Fibroblast of lung (primary cell): ENCODE measurements around the gene VTA1. TPM values are rescaled to one million over a fixed set of nuclear protein-coding genes. Genes with fewer than 3 reads are reported as not detected.

Experiments
- DNase-seq, 2 donors: peaks; one replicate each; pipeline versions ENCODE4 v3.0.0 to v3.0.0-alpha.2; 2010; ENCODE audit warnings: low read depth in 2 of 2
- H2AFZ ChIP-seq: 2 replicates; pipeline ENCODE4 v1.5.1; 2012; ENCODE audit warnings: low read length, control low read depth, inconsistent platforms
- H3K27ac ChIP-seq: 2 replicates; pipeline ENCODE4 v1.5.1; 2011; ENCODE audit warnings: low read length, control low read depth; ENCODE audit not compliant: insufficient read depth
- H3K27me3 ChIP-seq: 2 replicates; pipeline ENCODE4 v1.5.1; 2011; ENCODE audit warnings: mild to moderate bottlenecking, low read length; ENCODE audit not compliant: control insufficient read depth, insufficient read depth
- H3K36me3 ChIP-seq: 2 replicates; pipeline ENCODE4 v1.5.1; 2011; ENCODE audit warnings: low read length; ENCODE audit not compliant: control insufficient read depth, insufficient read depth
- H3K4me1 ChIP-seq: 2 replicates; pipeline ENCODE4 v1.5.1; 2011; ENCODE audit warnings: low read length; ENCODE audit not compliant: control insufficient read depth, insufficient read depth; ENCODE audit errors: extremely low read depth
- H3K4me2 ChIP-seq: 2 replicates; pipeline ENCODE4 v1.5.1; 2011; ENCODE audit warnings: low read length, control low read depth; ENCODE audit not compliant: insufficient read depth; ENCODE audit errors: extremely low read depth
- H3K4me3 ChIP-seq, 4 experiments: fragments of 200-600 bp in 1 of 4; sonication (generic) in 1 of 4; replicated peaks in 1 of 4; 2 replicates each; pipeline ENCODE4 v1.5.1; 2011 to 2016; ENCODE audit warnings: low read length in 4 of 4, low read depth in 3 of 4, mild to moderate bottlenecking in 3 of 4, control low read depth in 2 of 4, inconsistent platforms in 1 of 4, mixed read lengths in 1 of 4; ENCODE audit not compliant: insufficient read depth in 1 of 4; ENCODE audit errors: control extremely low read depth in 1 of 4
- H3K79me2 ChIP-seq: 2 replicates; pipeline ENCODE4 v1.5.1; 2012; ENCODE audit warnings: mild to moderate bottlenecking, low read length, inconsistent platforms; ENCODE audit not compliant: control insufficient read depth, insufficient read depth
- H3K9ac ChIP-seq: 2 replicates; pipeline ENCODE4 v1.5.1; 2011; ENCODE audit warnings: mild to moderate bottlenecking, low read length, control low read depth; ENCODE audit not compliant: insufficient read depth
- H3K9me3 ChIP-seq: 2 replicates; pipeline ENCODE4 v1.5.1; 2012; ENCODE audit warnings: low read depth, low read length; ENCODE audit not compliant: control insufficient read depth, insufficient read depth
- H4K20me1 ChIP-seq: 2 replicates; pipeline ENCODE4 v1.5.1; 2011; ENCODE audit warnings: low read length; ENCODE audit not compliant: control insufficient read depth, insufficient read depth; ENCODE audit errors: extremely low read depth
- CTCF ChIP-seq, 2 donors: IDR thresholded peaks in 1 of 2; conservative IDR thresholded peaks in 1 of 2; 1 replicate in 1 of 2; 2 replicates in 1 of 2; pipeline ENCODE4 v1.5.1; 2011 to 2012; ENCODE audit warnings: low read length in 2 of 2, control low read depth in 1 of 2, inconsistent platforms in 1 of 2, low read depth in 1 of 2, mild to moderate bottlenecking in 1 of 2
- EZH2 ChIP-seq: IDR thresholded peaks from 2 replicates; pipeline ENCODE4 v1.5.1; 2012; ENCODE audit warnings: low read length, control low read depth, mild to moderate bottlenecking; ENCODE audit errors: missing control alignments
- polyA plus RNA-seq, 2 donors: library from polyadenylated mRNA; depleted of rRNA in 1 of 2; stranded (reverse) in 1 of 2; unstranded in 1 of 2; fragments of >200 nt; gene quantifications; 2 replicates each; pipeline ENCODE4 v1.2.1, GENCODE V29; 2011 to 2012; ENCODE audit warnings: missing spikeins in 1 of 2
- total RNA-seq: library from RNA; depleted of rRNA; stranded (reverse); fragments of >200 nt; gene quantifications from 2 replicates; pipeline ENCODE4 v1.2.1, GENCODE V29; 2014

Gene VTA1
- total and polyA plus RNA-seq, 2 donors (not counting 1 experiment from before 2014, with no cell fraction given) = 26.3 to 99.3 TPM

GRCh38 chr6:142240179-142240578 is 93.1 kb downstream of the VTA1 start:
- no peak for TF ChIP-seq EZH2
- TF ChIP-seq CTCF (conservative IDR thresholded peaks at IDR 0.05 in 1 of 2, IDR thresholded peaks at IDR 0.05 in 1 of 2; ENCODE audit: low read depth in 1 of 2, low read length in 2 of 2) = no peak

GRCh38 chr6:142241061-142241460 is 94.0 kb downstream of the VTA1 start:
- no peak for TF ChIP-seq CTCF (conservative IDR thresholded peaks at IDR 0.05 in 1 of 2, IDR thresholded peaks at IDR 0.05 in 1 of 2; ENCODE audit: low read depth in 1 of 2, low read length in 2 of 2)
- no peak for TF ChIP-seq EZH2
- Histone ChIP-seq H3K36me3 (no peaks in the 10 kb centered on the region), H3K27me3 (no peaks in the 10 kb centered on the region), H3K9ac (no peak overlapping the region), H3K27ac (no peak overlapping the region), H3K9me3 (no peaks in the 10 kb centered on the region), H4K20me1 (no peaks in the 10 kb centered on the region), H3K79me2 (no peaks in the 10 kb centered on the region), H2AFZ (no peak overlapping the region), H3K4me3 (no peak overlapping the region), H3K4me2 (no peak overlapping the region), H3K4me1 (no peaks in the 10 kb centered on the region)
- no peak for DNase-seq

More at GRCh38 chr6:142240179-142240578, 93.1 kb downstream of the VTA1 start:
- H3K4me3 ChIP-seq = no peak overlapping the region
- H3K79me2 ChIP-seq = no peaks in the 10 kb centered on the region
- no peaks in the 10 kb centered on the region for H3K4me1 ChIP-seq
- H4K20me1 ChIP-seq = no peaks in the 10 kb centered on the region
- no peaks in the 10 kb centered on the region for H3K9me3 ChIP-seq
- H3K27ac ChIP-seq = no peak overlapping the region
- no peaks in the 10 kb centered on the region for H3K27me3 ChIP-seq
- no peak overlapping the region for H3K9ac ChIP-seq
- H3K36me3 ChIP-seq = no peaks in the 10 kb centered on the region
- H2AFZ ChIP-seq = no peak overlapping the region
- peak in 1 of 2 donors; percentile 11 for DNase-seq
- H3K4me2 ChIP-seq = no peak overlapping the region

GRCh38 chr6:142242269-142242668 is 95.2 kb downstream of the VTA1 start:
- no peak overlapping the region for H3K4me2 ChIP-seq
- no peaks in the 10 kb centered on the region for H3K4me1 ChIP-seq
- peak in 1 of 2 donors; percentile 81 for DNase-seq
- no peak overlapping the region for H3K27ac ChIP-seq
- no peaks in the 10 kb centered on the region for H4K20me1 ChIP-seq
- no peak overlapping the region for H3K4me3 ChIP-seq
- no peak overlapping the region for H2AFZ ChIP-seq
- TF ChIP-seq EZH2 (no peak), CTCF (conservative IDR thresholded peaks at IDR 0.05 in 1 of 2, IDR thresholded peaks at IDR 0.05 in 1 of 2; ENCODE audit: low read depth in 1 of 2, low read length in 2 of 2) (no peak)
- no peaks in the 10 kb centered on the region for H3K9me3 ChIP-seq
- no peaks in the 10 kb centered on the region for H3K27me3 ChIP-seq
- no peaks in the 10 kb centered on the region for H3K36me3 ChIP-seq
- H3K79me2 ChIP-seq = no peaks in the 10 kb centered on the region
- no peak overlapping the region for H3K9ac ChIP-seq
